Cardiac muscle cell (in vitro differentiated cells and primary cell): ENCODE data around the gene KLK12. TPM values are rescaled to one million over a fixed set of nuclear protein-coding genes. Genes with fewer than 3 reads are reported as not detected.
A peak's percentile ranks its signal among the peaks of the same experiment; 100 is the strongest.

Source experiments
- DNase-seq, 2 donors: peaks; one replicate each; pipeline versions ENCODE4 v3.0.0 to v3.0.0-alpha.2; 2010 to 2017; ENCODE audit warnings: low read depth in 1 of 2, low spot score in 1 of 2
- H3K27ac ChIP-seq: fragments of 200-600 bp; sonication (generic); 2 replicates; pipeline ENCODE4 v1.5.1; 2016
- H3K27me3 ChIP-seq: fragments of 200-600 bp; sonication (generic); 2 replicates; pipeline ENCODE4 v1.6.0; 2016; ENCODE audit warnings: control low read depth
- H3K36me3 ChIP-seq: fragments of 200-600 bp; sonication (generic); 2 replicates; pipeline ENCODE4 v1.5.1; 2016; ENCODE audit warnings: control low read depth
- H3K4me1 ChIP-seq: fragments of 200-600 bp; sonication (generic); 2 replicates; pipeline ENCODE4 v1.8.1; 2017; ENCODE audit warnings: low read depth, mild to moderate bottlenecking, mixed run types
- H3K4me3 ChIP-seq: fragments of 200-600 bp; sonication (generic); 2 replicates; pipeline ENCODE4 v1.5.1; 2016; ENCODE audit warnings: mild to moderate bottlenecking
- H3K9me3 ChIP-seq: fragments of 200-600 bp; sonication (generic); 2 replicates; pipeline ENCODE4 v1.5.1; 2017; ENCODE audit warnings: low read depth, mild to moderate bottlenecking, control low read depth
- CTCF ChIP-seq: IDR thresholded peaks from 2 replicates; pipeline ENCODE4 v1.5.1; 2012; ENCODE audit warnings: low read depth, mild to moderate bottlenecking, low read length
- polyA plus RNA-seq: library from polyadenylated mRNA; unstranded; fragments of >200 nt; fragmentation: Nextera tagmentation; extraction: Ambion mirVana; gene quantifications from 2 replicates; pipeline ENCODE4 v1.2.1, GENCODE V29; 2016
- total RNA-seq: library from RNA; depleted of rRNA; stranded (reverse); fragments of >200 nt; gene quantifications from 2 replicates; pipeline ENCODE4 v1.2.3, GENCODE V29; 2016

KLK12 gene
- total and polyA plus RNA-seq, 2 experiments from 2014 or later, result not detected

DNA sequence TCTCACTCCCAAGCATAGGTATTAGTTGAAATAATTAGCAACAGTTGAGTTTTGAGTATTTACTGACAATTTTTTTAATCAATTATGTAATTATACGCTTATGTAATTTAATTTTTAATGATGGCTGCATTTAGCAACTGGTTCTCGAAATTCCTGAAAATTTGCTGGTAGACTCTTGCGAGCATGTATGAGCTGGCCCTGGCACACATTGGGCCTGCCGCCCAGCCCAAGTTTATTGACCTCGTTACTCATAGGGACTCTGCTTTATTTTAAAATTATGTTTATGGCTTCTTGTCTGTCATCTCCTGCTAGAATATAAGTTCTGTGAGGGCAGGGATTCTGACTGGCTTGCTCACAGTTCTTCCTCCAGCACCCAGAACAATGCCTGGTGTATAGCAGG, 41.2 kb upstream of the KLK12 start:
- Histone ChIP-seq H3K4me3 (no peak overlapping the region), H3K9me3 (no peaks in the 10 kb centered on the region), H3K4me1 (no peaks in the 10 kb centered on the region), H3K27ac (no peak overlapping the region), H3K27me3 (no peaks in the 10 kb centered on the region), H3K36me3 (no peaks in the 10 kb centered on the region)
- TF ChIP-seq CTCF, result no peak
- DNase-seq, result no peak

- no peak for DNase-seq
- no peak overlapping the region for H3K4me3 ChIP-seq
- no peak overlapping the region for H3K27ac ChIP-seq
- no peaks in the 10 kb centered on the region for H3K4me1 ChIP-seq
- TF ChIP-seq CTCF, result no peak
- H3K36me3 ChIP-seq, result no peaks in the 10 kb centered on the region
- no peaks in the 10 kb centered on the region for H3K9me3 ChIP-seq
- peaks cover 8% of the 10 kb centered on the region for H3K27me3 ChIP-seq
These were observed 36.2 kb upstream of the KLK12 start for GRCh38 chr19:51071095-51071405.

- H3K27me3 ChIP-seq, result peaks cover 13% of the 10 kb centered on the region
- TF ChIP-seq CTCF, result no peak
- no peak overlapping the region for H3K27ac ChIP-seq
- H3K9me3 ChIP-seq, result no peaks in the 10 kb centered on the region
- no peak for DNase-seq
- no peaks in the 10 kb centered on the region for H3K4me1 ChIP-seq
- no peaks in the 10 kb centered on the region for H3K36me3 ChIP-seq
- H3K4me3 ChIP-seq, result no peak overlapping the region
These were observed 35.7 kb upstream of the KLK12 start for GRCh38 chr19:51070334-51071094.

DNA sequence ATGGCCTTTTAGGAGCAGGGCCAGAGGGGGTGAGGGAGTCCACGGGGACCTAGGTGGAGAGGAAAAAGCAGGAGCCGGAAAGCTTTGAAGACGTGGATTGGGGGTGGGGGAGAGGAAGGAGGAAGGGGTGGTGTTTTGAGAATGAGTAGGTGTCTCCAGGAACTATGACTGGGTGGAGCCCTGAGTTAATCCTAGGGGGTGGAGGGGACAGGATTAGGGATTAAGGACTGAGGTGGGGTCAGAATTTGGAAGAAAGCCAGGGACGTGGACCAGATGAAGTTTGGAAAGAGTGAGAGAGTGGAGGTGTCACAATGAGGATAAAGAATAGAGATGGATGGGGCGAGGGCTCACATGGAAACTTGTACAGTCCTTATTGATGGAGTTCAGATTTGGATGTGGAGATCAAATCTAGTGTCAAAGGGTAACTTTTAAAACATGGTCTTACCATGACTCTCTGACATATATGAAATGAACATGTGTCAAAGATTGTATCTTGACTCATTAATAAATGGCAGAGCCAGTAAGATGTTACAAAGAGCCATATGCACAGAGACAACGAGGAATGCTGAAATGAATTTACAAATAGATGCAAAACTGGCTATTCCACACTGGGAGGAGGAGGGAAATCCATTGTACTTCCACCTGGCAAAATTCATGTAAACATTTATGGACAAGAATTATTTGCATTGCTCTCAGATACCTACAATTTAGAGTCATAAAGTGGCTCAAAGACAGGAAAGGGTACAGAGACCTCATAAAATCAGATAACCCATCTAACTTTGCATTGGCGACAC, 31.8 kb upstream of the KLK12 start:
- Histone ChIP-seq H3K27ac (no peak overlapping the region), H3K9me3 (no peaks in the 10 kb centered on the region), H3K4me1 (no peaks in the 10 kb centered on the region), H3K36me3 (no peaks in the 10 kb centered on the region), H3K4me3 (no peak overlapping the region), H3K27me3 (peaks cover 15% of the 10 kb centered on the region)
- no peak for TF ChIP-seq CTCF
- DNase-seq, result no peak

GRCh38 chr19:51065221-51065960, 30.6 kb upstream of the KLK12 start:
- H3K4me1 ChIP-seq, result no peaks in the 10 kb centered on the region
- H3K27ac ChIP-seq, result no peak overlapping the region
- H3K4me3 ChIP-seq, result peak overlapping the region; percentile 29
- DNase-seq, result peak in 1 of 2 donors; percentile 8
- H3K27me3 ChIP-seq, result peaks cover 14% of the 10 kb centered on the region
- no peak for TF ChIP-seq CTCF
- no peaks in the 10 kb centered on the region for H3K36me3 ChIP-seq
- no peaks in the 10 kb centered on the region for H3K9me3 ChIP-seq
